IPS-18a (cell line): ENCODE measurements around the gene REPIN1.

Experiments
- H3K27ac ChIP-seq: one replicate; pipeline ENCODE4 v1.5.1; 2013; ENCODE audit warnings: low read length
- H3K27me3 ChIP-seq: one replicate; pipeline ENCODE4 v1.6.1; 2013; ENCODE audit warnings: mild to moderate bottlenecking, low read length; ENCODE audit not compliant: control insufficient read depth, insufficient read depth
- H3K36me3 ChIP-seq: one replicate; pipeline ENCODE4 v1.6.1; 2013; ENCODE audit warnings: low read depth, low read length; ENCODE audit not compliant: control insufficient read depth
- H3K4me1 ChIP-seq: one replicate; pipeline ENCODE4 v1.6.1; 2013; ENCODE audit warnings: low read depth, low read length; ENCODE audit not compliant: control insufficient read depth
- H3K4me3 ChIP-seq: one replicate; pipeline ENCODE4 v1.5.1; 2013; ENCODE audit warnings: low read length
- H3K9ac ChIP-seq: one replicate; pipeline ENCODE4 v1.6.1; 2013; ENCODE audit warnings: mild to moderate bottlenecking, low read length, moderate library complexity
- H3K9me3 ChIP-seq: one replicate; pipeline ENCODE4 v1.6.1; 2013; ENCODE audit warnings: low read depth, low read length; ENCODE audit not compliant: control insufficient read depth

The REPIN1 gene

DNA sequence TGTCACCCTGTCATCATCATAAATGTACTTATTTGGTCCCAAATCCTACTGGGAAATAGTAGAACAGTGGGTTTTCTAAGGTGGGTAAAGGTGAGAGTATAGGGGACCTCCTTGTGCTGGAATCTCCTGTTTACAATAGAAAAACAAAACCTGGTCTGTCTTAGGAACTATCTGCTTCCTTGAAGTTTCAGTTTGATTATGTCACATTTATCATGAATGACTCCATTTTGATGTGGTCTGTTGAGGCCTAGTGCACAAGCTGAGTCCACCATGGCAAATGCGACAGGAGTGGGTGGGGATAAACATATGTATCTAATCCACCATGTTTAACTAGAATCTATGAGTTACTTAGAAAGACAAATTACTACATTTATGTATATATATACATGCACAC, 13.0 kb upstream of the REPIN1 start:
- no peak overlapping the region for H3K27ac ChIP-seq
- H3K4me1 ChIP-seq = peaks cover 9% of the 10 kb centered on the region
- no peaks in the 10 kb centered on the region for H3K36me3 ChIP-seq
- no peaks in the 10 kb centered on the region for H3K27me3 ChIP-seq
- H3K9ac ChIP-seq = no peak overlapping the region
- H3K4me3 ChIP-seq = no peak overlapping the region
- H3K9me3 ChIP-seq = no peaks in the 10 kb centered on the region

DNA sequence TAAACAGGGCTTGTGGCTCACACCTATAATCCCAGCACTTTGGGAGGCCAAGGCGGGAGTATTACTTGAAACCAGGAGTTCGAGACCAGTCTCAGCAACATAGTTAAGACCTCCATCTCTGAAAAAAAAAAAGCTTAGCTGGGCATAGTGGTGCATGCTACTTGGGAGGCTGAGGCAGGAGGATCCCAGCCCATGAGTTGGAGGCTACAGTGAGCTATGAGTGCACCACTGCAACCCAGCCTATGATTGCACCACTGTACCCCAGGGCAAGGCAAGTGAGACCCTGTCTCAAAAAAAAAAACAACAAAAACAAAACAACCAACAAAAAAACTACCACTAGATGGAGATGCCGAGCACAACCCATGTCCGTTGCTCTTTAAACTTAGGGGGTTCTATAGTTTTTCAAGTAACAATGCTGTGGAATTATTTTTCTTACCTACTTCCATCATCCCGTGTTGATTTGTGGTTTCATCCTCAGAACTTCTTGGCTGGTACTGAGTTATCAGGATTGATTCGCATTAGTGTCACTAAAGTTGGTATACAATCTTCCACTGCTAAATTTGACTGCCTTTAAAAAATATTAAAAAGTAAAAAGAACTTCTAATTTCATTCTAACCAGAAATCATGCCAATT, 12.2 kb upstream of the REPIN1 start:
- Histone ChIP-seq H3K27me3 (no peaks in the 10 kb centered on the region), H3K9ac (no peak overlapping the region), H3K4me3 (no peak overlapping the region), H3K36me3 (no peaks in the 10 kb centered on the region), H3K4me1 (peaks cover 12% of the 10 kb centered on the region), H3K27ac (no peak overlapping the region), H3K9me3 (no peaks in the 10 kb centered on the region)

DNA sequence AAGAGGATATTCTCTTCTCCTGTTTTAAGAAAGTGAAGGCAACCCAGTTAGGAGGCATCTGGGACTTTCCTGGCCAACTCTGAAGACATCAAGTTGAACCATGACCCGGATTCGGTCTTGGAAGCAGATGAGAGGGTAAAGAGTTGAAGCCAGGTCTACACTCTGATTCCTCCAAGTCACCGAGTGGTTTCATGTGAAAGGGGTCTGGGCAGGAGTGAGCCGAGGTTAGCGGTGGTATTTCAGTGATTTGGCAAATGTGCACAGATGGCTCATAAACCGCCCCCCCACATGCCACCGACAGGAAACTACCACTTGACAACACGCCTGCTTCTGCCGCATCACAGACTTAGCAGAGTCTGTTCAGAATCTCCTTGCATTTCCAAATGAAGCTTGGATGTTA, 11.4 kb upstream of the REPIN1 start:
- Histone ChIP-seq H3K9ac (no peak overlapping the region), H3K4me1 (peaks cover 21% of the 10 kb centered on the region), H3K27me3 (no peaks in the 10 kb centered on the region), H3K4me3 (no peak overlapping the region), H3K27ac (no peak overlapping the region), H3K9me3 (no peaks in the 10 kb centered on the region), H3K36me3 (no peaks in the 10 kb centered on the region)

DNA sequence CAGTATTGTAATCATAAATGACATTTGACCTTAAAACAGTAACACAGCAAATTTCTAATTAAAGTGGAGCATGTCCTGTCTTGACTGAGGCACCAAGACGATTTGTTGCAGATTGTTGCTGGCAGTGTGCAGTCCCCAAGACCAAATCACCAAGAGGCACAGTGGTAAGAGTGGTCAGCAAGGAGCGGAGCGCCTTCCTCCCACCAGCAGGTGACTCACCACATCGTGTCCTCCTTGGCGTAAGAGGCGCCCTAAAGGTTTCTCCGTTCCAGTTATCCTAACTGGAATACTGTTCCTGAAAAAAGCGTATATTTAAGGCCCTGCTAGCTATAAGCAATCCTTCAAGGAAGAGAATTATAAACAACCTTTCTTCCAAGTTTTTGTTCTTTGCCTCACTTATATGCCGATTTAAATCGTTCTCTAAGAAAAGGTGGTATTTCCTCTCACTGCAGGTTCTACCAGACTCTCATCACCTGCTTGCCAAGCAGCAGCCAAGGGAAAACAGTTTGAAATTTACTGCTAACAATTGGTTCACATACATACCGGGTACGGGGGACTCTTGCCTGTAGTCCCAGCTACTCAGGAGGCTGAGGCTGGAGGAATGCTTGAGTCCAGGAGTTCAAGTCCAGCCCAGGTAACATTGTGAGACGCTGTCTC, 10.7 kb upstream of the REPIN1 start:
- Histone ChIP-seq H3K27ac (no peak overlapping the region), H3K9ac (no peak overlapping the region), H3K36me3 (no peaks in the 10 kb centered on the region)

DNA sequence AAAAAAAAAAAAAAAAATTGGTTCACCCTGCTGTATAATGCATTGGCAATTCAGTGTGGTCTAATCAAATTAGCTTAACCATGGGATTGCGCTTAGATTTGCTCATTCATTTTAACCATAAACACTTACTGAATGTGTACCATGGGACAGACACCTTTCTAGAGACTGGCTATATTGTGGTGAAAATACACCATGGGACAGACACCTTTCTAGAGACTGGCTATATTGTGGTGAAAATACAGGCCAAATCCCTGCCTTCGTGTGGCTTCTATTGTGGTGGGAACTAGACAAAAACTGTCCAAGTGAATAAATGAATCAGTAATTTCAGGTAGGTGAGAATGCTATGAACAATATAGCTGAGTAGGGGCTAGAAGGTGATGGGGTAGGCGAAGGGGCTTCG, 10.2 kb upstream of the REPIN1 start:
- Histone ChIP-seq H3K9ac (no peak overlapping the region), H3K36me3 (no peaks in the 10 kb centered on the region), H3K4me3 (no peak overlapping the region), H3K27me3 (no peaks in the 10 kb centered on the region), H3K9me3 (no peaks in the 10 kb centered on the region), H3K4me1 (peaks cover 30% of the 10 kb centered on the region), H3K27ac (no peak overlapping the region)

More for the DNA sequence above, 10.7 kb upstream of the REPIN1 start:
- H3K4me1 ChIP-seq = peaks cover 27% of the 10 kb centered on the region
- no peaks in the 10 kb centered on the region for H3K27me3 ChIP-seq
- no peaks in the 10 kb centered on the region for H3K9me3 ChIP-seq
- no peak overlapping the region for H3K4me3 ChIP-seq

GRCh38 chr7:150358988-150359621, 9.5 kb upstream of the REPIN1 start:
- no peaks in the 10 kb centered on the region for H3K27me3 ChIP-seq
- H3K9ac ChIP-seq = no peak overlapping the region
- H3K4me3 ChIP-seq = no peak overlapping the region
- H3K9me3 ChIP-seq = no peaks in the 10 kb centered on the region
- peaks cover 33% of the 10 kb centered on the region for H3K4me1 ChIP-seq
- no peak overlapping the region for H3K27ac ChIP-seq
- no peaks in the 10 kb centered on the region for H3K36me3 ChIP-seq

- H3K27ac ChIP-seq = no peak overlapping the region
- H3K9me3 ChIP-seq = no peaks in the 10 kb centered on the region
- H3K4me1 ChIP-seq = peaks cover 35% of the 10 kb centered on the region
- H3K27me3 ChIP-seq = no peaks in the 10 kb centered on the region
- no peak overlapping the region for H3K9ac ChIP-seq
- no peak overlapping the region for H3K4me3 ChIP-seq
- H3K36me3 ChIP-seq = no peaks in the 10 kb centered on the region
Observed at GRCh38 chr7:150359622-150360362, 8.8 kb upstream of the REPIN1 start.

- Histone ChIP-seq H3K36me3 (no peaks in the 10 kb centered on the region), H3K4me3 (no peak overlapping the region), H3K27ac (no peak overlapping the region), H3K4me1 (peaks cover 35% of the 10 kb centered on the region), H3K9ac (no peak overlapping the region), H3K9me3 (no peaks in the 10 kb centered on the region), H3K27me3 (no peaks in the 10 kb centered on the region)
Observed at GRCh38 chr7:150360363-150361058, 8.1 kb upstream of the REPIN1 start.

DNA sequence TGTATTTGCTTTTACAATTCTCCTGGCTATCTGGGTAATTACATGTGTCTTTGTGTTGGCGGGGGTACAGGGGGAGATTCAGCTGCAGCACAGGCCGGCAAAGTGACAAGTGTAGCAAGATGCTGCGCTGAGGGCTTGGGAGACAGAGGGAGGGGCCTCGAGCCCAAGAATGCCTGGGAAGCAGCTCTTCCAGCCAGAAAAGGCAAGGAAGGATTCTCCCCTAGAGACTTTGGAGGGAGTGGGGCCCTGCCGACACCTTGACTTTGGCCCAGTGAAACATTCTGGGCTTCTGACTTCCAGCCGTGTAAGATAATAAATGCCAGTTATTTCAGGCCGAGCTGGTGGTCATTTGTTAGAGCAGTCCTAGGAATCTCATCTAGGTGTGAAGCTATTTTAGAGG, 7.2 kb upstream of the REPIN1 start:
- Histone ChIP-seq H3K9ac (no peak overlapping the region), H3K36me3 (no peaks in the 10 kb centered on the region), H3K27me3 (no peaks in the 10 kb centered on the region), H3K9me3 (no peaks in the 10 kb centered on the region), H3K4me1 (peaks cover 42% of the 10 kb centered on the region), H3K4me3 (no peak overlapping the region), H3K27ac (no peak overlapping the region)

DNA sequence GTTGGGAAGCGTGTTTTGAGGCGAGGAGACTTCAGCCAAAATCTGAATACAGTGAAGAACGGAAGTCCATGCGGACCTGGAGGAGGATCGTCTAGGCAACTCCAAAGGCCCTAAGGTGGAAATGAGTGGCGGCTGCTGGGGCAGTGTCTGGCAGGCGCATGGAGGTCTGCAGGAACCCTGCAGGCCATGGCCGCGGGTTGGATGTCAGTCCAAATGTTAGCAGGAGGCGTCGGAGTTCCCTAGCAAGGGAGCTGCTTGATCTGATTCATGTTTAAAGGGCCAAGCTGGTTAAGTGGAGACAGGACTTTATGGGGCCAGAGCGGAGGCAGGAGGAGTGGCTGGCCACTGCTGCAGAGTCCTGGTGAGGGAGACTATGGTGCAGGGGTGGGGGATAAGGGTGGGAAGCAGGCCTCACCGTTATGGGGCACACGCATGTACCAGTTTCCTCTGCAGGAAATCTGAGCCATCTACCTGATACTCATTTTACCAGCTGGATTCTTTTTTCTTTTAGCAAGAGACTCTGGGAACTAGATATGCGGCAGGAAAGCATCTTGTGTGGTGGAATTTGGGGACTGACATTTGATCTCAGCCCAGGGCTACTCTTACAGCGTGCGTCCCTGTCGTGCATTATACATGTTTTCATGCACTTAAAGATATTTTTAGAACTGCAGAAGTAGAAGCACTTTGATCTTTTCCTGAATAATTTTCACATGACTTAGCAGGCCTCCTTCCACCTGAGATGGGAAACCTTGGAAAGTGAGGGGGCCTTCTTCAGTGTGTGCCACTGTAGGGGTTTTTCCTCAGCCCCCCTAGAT, 6.6 kb upstream of the REPIN1 start:
- Histone ChIP-seq H3K36me3 (no peaks in the 10 kb centered on the region), H3K9ac (no peak overlapping the region), H3K4me3 (no peak overlapping the region), H3K4me1 (peaks cover 42% of the 10 kb centered on the region), H3K27me3 (no peaks in the 10 kb centered on the region), H3K9me3 (no peaks in the 10 kb centered on the region), H3K27ac (no peak overlapping the region)
